Measurements from ENCODE around the gene BSCL2. TPM values are rescaled to one million over a fixed set of nuclear protein-coding genes. Genes with fewer than 3 reads are reported as not detected.
A peak's percentile ranks its signal among the peaks of the same experiment; 100 is the strongest.
"Not testable (repeated sequence)": the region's sequence is repeated elsewhere in the genome, so short reads cannot be mapped to it uniquely, and the experiment has no call there.

BSCL2 gene
- total and polyA plus RNA-seq, 8 donors, result 39.9 to 109 (median 49.5) TPM

DNA sequence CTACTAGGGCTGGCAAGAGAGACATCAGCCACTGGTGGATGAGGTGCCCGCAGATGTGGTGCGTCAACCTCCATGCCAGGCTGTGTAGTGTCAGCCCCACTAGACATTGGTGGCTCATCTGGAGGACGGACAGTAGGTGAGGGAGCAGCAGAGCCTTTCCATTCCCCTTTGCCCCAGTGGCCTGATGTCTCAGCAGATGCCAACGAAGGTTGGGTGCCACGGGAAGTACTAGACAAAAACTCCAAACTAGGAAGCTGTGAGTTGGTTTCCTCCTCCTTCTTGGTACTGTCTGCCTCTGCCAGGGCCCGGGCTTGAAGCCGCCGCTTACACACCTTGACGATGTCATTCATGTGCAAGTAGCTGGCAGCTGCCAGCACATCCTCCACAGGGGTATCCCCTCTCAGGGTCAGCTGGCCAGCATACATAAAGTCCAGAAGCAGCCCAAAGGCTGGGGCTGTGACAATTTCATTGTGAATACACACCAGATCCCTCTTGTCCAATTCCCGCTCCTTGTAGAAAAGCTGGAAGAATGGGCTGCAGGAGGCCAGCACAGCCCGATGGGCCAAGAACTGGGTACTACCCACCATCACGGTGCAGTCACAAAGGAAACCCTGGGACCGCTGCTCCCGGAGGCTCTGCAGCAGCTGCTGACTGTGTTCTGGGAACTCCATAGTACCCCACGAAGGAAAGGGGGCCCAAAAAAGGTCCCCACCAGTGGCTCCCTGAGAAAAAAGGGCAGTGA is 45.9 kb upstream of the BSCL2 start:
- Histone ChIP-seq H3K9me3 (no peaks in the 10 kb centered on the region), H3K27me3 (no peaks in the 10 kb centered on the region), H3K4me3 (peak overlapping the region; percentile 40 to 68), H3K4me1 (peaks cover 9 to 26% of the 10 kb centered on the region in 2 donors), H3K36me3 (peaks cover 0 to 13% of the 10 kb centered on the region in 2 donors), H3K27ac (peak overlapping the region; percentile 80 to 90)
- intact Hi-C loops (cut with DNase I), result no loop called here
- no peak for ATAC-seq
- peak in 1 of 4 donors; percentile 38 for DNase-seq
- TF ChIP-seq, protein P1, sequence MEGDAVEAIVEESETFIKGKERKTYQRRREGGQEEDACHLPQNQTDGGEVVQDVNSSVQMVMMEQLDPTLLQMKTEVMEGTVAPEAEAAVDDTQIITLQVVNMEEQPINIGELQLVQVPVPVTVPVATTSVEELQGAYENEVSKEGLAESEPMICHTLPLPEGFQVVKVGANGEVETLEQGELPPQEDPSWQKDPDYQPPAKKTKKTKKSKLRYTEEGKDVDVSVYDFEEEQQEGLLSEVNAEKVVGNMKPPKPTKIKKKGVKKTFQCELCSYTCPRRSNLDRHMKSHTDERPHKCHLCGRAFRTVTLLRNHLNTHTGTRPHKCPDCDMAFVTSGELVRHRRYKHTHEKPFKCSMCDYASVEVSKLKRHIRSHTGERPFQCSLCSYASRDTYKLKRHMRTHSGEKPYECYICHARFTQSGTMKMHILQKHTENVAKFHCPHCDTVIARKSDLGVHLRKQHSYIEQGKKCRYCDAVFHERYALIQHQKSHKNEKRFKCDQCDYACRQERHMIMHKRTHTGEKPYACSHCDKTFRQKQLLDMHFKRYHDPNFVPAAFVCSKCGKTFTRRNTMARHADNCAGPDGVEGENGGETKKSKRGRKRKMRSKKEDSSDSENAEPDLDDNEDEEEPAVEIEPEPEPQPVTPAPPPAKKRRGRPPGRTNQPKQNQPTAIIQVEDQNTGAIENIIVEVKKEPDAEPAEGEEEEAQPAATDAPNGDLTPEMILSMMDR (IDR thresholded peaks at IDR 0.05), result no peak

DNA sequence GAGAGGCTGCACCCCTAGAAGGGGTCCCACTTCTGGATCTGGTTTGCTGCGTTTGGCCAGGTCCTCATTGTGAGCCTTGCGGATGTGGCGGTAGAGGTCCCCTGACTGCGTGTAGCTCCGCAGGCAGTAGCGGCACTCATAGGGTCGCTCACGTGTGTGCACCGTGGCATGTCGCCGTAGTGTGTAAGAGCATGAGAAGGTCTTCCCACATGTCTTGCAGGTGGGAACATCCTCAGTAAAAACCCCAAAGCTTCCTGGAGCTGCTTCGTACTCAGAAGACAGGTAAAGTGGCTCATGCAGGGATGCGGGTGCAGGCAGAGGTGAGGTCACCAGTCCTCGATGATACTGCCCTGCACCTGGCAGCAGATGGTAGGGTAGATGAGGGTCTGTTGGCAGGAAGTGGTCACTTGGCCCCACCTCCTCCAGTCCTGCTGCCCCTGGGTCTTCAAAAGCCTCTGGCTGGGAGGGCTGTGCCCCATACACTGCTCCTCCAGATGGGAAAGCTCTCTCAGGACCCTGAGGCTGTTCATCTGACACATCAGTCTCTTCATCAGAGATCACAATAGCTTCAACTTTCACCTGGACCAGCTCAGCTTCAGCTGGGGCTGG is 45.1 kb upstream of the BSCL2 start:
- Histone ChIP-seq H3K9me3 (no peaks in the 10 kb centered on the region), H3K27me3 (no peaks in the 10 kb centered on the region), H3K4me1 (peaks cover 9 to 26% of the 10 kb centered on the region in 2 donors), H3K27ac (no peak overlapping the region), H3K4me3 (no peak overlapping the region), H3K36me3 (peaks cover 0 to 13% of the 10 kb centered on the region in 2 donors)
- intact Hi-C loops (cut with DNase I), result no loop called here
- TF ChIP-seq, protein P1 (IDR thresholded peaks at IDR 0.05), result no peak
- ATAC-seq (no peak), DNase-seq (no peak)

DNA sequence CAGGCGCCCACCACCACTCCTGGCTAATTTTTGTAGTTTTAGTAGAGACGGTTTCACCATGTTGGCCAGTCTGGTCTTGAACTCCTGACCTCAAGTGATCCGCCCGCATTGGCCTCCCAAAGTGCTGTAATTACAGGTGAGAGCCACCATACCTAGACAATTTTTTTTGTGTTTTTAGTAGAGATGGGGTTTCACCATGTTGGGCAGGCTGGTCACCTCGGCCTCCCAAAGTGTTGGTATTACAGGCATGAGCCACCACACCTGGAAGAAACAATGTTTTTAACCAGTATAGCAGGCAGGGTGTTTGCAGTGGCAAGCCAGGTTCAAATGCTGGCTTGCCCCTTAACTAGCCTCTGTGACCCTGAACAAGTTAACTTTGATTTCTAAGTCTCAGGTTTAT is 42.7 kb upstream of the BSCL2 start:
- H3K4me1 ChIP-seq, result peaks cover 9 to 26% of the 10 kb centered on the region in 2 donors
- H3K9me3 ChIP-seq; H3K27ac ChIP-seq; ATAC-seq; H3K4me3 ChIP-seq; DNase-seq; H3K27me3 ChIP-seq; intact Hi-C loops (cut with DNase I): not testable (repeated sequence)
- peaks cover 0 to 13% of the 10 kb centered on the region in 2 donors for H3K36me3 ChIP-seq

DNA sequence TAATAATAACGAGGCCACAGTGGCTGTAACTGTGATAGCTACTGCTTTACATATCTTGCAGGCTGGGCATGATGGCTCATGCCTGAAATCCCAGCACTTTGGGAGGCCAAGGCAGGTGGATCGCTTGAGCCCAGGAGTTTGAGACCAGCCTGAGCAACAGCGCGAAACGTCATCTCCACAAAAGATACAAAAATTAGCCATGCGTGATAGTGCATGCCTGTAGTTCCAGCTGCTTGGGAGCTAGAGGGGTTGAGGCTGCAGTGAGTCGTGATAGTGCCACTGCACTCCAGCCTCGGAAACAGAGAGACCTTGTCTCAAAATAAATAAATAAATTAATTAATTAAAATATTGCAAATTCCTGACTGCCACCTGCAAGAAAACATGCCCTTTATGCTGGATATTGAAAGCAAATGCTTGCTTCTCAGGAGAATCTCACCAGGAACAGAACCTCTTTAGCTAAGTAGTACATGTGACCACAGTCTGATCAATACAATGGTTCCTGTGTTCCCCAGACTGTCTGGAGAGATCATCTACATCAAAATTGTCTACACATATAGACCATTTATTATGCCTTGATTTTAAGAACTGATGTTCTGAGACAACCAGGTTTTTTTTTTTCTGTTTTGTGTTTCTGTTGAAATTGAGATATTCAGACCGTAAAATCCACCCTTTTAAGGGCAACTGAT is 40.4 kb upstream of the BSCL2 start:
- H3K27ac ChIP-seq, result no peak overlapping the region
- DNase-seq (no peak), ATAC-seq (no peak)

DNA sequence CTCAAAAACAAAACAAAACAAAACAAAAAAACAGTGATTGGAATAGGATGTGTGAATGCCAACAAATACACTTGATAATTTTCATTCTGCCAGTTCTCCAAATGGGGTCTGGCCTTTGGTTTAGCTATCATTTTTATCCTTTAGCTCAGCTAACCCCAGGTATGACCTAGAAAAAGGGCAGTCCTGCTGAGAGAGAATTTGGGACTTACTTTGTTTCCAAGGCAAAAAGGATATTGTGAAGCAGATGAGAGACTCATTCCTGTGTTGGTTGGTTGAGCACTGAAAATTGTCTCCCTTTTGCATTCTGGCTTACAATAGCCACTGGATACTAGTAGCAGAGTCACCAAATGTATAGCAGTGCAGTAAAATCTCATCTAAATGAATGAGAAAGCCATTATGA is 30.0 kb upstream of the BSCL2 start:
- TF ChIP-seq, protein P1 (IDR thresholded peaks at IDR 0.05), result no peak
- intact Hi-C loops (cut with DNase I), result no loop called here

More for the DNA sequence above, 40.4 kb upstream of the BSCL2 start:
- H3K4me3 ChIP-seq, result no peak overlapping the region
- no peaks in the 10 kb centered on the region for H3K27me3 ChIP-seq
- H3K36me3 ChIP-seq, result peaks cover 0 to 12% of the 10 kb centered on the region in 2 donors
- intact Hi-C loops (cut with DNase I), result no loop called here
- peaks cover 2 to 9% of the 10 kb centered on the region in 2 donors for H3K4me1 ChIP-seq
- H3K9me3 ChIP-seq, result no peaks in the 10 kb centered on the region
- TF ChIP-seq, protein P1 (IDR thresholded peaks at IDR 0.05), result no peak

More for the DNA sequence above, 30.0 kb upstream of the BSCL2 start:
- Histone ChIP-seq H3K27ac (no peak overlapping the region), H3K9me3 (no peaks in the 10 kb centered on the region), H3K27me3 (no peaks in the 10 kb centered on the region), H3K4me1 (peaks cover 0 to 8% of the 10 kb centered on the region in 2 donors), H3K4me3 (no peak overlapping the region), H3K36me3 (peaks cover 0 to 93% of the 10 kb centered on the region in 2 donors)
- DNase-seq, result no peak
- ATAC-seq, result no peak
